Measurements from ENCODE around the gene UBE2QL1.

DNA sequence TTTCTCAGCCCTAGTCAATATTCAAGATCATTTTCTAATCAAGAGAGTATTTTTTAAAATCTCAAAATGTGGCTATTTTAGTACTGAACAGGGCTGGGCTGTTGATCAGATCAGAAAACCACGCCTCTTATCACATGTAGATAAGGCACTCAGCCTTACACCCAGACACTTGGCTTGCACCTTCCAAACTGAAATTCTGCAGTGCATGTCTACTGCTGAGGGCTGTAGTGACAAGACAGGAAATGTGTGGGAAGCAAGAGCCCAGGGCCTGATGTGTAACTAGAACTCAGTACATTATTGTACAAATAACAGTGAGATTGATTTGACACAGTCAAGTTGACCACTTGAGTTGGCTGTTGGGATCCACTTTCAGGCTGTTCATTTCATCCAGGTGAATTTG lies 48.6 kb downstream of the UBE2QL1 start:
- TF ChIP-seq, protein P1, sequence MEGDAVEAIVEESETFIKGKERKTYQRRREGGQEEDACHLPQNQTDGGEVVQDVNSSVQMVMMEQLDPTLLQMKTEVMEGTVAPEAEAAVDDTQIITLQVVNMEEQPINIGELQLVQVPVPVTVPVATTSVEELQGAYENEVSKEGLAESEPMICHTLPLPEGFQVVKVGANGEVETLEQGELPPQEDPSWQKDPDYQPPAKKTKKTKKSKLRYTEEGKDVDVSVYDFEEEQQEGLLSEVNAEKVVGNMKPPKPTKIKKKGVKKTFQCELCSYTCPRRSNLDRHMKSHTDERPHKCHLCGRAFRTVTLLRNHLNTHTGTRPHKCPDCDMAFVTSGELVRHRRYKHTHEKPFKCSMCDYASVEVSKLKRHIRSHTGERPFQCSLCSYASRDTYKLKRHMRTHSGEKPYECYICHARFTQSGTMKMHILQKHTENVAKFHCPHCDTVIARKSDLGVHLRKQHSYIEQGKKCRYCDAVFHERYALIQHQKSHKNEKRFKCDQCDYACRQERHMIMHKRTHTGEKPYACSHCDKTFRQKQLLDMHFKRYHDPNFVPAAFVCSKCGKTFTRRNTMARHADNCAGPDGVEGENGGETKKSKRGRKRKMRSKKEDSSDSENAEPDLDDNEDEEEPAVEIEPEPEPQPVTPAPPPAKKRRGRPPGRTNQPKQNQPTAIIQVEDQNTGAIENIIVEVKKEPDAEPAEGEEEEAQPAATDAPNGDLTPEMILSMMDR (IDR thresholded peaks at IDR 0.05; ENCODE audit: insufficient read depth, low read length, poor library complexity, severe bottlenecking): no peak
- no peak for TF ChIP-seq EZH2phosphoT487 (conservative IDR thresholded peaks at IDR 0.05; ENCODE audit: low read length)

Measured in SU-DHL-6 (cell line).